Raji (cell line): Measurements from ENCODE around the gene IMMP2L.

Experiments
- POLR2A ChIP-seq: IDR thresholded peaks from 2 replicates; pipeline ENCODE4 v1.6.1; 2011; ENCODE audit warnings: low read depth, low read length, control low read depth; ENCODE audit not compliant: insufficient read depth

Gene IMMP2L

GRCh38 chr7:110909117-110909516 lies 653.2 kb downstream of the IMMP2L start:
- no peak for TF ChIP-seq POLR2A

GRCh38 chr7:110905773-110906566 lies 656.3 kb downstream of the IMMP2L start:
- no peak for TF ChIP-seq POLR2A

DNA sequence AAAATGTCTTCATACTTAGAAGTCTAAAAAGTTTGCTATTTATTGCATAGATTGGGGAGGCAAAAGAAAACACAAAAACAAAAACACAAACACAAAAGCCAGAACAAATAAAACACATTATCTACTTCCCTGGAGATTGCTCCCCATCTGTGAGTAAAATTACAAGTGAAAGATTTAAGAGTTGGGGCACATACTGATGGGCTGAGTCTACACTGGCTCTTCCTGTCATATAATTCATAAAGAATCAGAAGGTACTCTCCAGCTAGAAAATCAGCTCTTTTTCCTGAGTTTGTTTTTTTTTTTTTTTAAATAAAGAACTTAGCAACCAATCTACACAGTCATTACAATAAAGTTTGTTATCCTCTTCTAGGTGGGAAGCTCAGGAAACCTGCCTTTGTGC lies 663.8 kb downstream of the IMMP2L start:
- TF ChIP-seq POLR2A = no peak

DNA sequence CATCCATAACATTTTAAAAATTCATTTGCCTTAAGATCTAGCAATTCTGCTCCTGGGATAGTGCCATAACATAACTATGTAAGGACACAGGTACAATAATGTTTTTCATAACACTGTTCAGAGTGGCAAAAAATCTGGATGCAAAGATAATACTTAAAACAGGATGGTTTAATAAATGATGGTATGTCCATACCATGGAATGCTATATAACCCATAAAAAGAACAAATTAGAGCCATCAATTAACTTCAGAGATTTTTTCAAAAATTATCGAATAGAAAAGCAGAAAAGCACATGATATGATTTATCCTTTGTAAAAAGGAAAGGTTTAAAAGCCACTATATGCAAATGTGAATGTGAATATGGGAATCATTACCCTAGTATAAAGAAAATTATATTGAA lies 664.8 kb downstream of the IMMP2L start:
- TF ChIP-seq POLR2A = no peak

- TF ChIP-seq POLR2A = no peak
Measured at GRCh38 chr7:110894111-110894510, 668.2 kb downstream of the IMMP2L start.

GRCh38 chr7:110891197-110891596 lies 671.1 kb downstream of the IMMP2L start:
- TF ChIP-seq POLR2A = no peak

DNA sequence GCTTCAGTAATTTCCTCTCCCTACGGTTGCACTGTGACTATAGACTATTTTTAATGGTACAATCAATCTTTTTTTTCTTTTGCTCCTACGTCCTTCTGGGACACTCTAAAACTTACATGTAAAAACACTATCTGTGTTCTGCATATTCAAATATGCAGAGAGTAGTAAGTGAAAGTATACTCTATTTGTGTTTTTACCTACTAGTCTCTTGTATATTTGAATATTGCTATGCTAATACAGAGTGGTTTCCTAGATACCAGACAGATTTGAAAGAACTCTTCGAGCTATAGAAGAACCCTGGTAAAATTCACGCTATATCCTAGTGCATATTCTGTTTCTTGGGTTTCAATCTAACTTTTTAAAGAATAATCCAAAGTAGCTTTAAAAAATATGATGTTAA lies 672.2 kb downstream of the IMMP2L start:
- no peak for TF ChIP-seq POLR2A

DNA sequence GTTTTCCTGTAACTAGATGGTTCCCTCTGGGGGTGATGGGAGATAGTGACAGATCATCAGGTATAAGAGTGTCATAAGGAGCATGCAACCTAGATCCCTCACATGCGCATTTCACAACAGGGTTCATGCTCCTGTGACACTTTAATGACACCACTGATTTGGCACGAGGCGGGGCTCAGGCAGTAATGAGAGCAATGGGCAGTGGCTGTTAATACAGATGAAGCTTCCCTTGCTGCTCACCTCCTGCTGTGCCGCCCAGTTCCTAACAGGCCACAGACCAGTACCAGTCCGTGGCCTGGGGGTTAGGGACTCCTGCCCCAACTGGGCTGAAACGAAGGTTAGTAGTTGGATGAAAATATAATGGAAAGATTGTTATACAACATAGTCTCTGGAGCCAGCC lies 673.0 kb downstream of the IMMP2L start:
- TF ChIP-seq POLR2A = no peak

- no peak for TF ChIP-seq POLR2A
Measured at GRCh38 chr7:110888641-110889040, 673.7 kb downstream of the IMMP2L start.

- no peak for TF ChIP-seq POLR2A
Measured at GRCh38 chr7:110885474-110885873, 676.8 kb downstream of the IMMP2L start.

- TF ChIP-seq POLR2A = no peak
Measured at GRCh38 chr7:110881721-110882120, 680.6 kb downstream of the IMMP2L start.

GRCh38 chr7:110880971-110881370 lies 681.3 kb downstream of the IMMP2L start:
- no peak for TF ChIP-seq POLR2A

GRCh38 chr7:110877016-110877415 lies 685.3 kb downstream of the IMMP2L start:
- no peak for TF ChIP-seq POLR2A

- no peak for TF ChIP-seq POLR2A
Measured at GRCh38 chr7:110875346-110875745, 686.9 kb downstream of the IMMP2L start.

DNA sequence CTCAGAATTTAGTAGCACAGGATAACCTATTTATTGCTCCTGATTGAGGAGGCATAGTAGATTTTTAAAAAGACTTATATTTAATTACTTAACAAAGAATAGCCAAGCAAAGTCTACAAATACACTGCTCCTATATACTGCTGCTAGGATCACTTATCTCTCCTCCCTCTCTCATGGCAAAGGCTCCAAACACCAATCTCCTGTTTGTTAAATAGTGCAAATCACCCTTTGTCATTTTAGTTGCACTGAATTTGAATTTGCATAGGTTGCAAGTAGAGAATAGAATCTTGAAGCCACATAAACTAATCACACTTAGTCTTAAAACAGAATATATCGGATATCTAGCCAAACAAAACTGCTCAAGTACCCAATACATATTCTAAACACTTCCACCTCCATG lies 690.4 kb downstream of the IMMP2L start:
- no peak for TF ChIP-seq POLR2A

DNA sequence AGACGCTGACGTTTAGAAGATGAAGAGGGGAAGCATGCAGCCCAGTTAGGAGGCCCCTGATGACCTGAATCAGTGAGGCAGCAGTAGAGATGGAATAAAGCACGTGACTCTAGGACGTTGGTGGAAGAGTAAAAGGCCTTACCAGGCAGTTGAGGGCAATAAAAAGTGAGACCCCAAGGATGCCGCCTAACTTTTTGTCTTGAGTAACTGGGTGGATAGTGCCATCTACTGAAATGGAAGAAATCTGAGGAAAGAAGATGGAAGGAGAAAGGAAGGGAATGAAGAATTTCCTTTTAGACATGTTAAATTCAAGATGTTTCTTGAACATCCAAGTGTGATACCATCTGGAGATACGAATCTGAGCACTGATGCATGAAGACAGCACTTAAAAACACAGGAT lies 691.4 kb downstream of the IMMP2L start:
- no peak for TF ChIP-seq POLR2A

DNA sequence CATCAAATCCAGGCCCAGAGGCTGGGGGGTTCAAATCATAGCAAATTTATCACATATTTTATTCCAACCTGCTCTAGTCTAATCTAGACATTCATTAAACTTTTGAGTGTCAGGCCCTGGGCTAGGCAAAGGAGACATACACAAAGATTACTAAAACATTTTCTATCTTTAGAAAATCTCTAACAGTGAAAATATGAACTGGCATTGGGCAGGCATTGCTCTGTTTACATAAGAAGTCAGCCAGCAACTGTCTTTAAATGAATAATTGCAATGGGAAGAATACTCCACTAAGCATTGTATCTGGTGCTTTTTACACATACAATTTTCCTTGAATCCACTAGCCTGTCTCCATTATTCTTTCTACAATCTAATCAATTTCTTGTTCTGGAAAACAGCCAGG lies 693.8 kb downstream of the IMMP2L start:
- TF ChIP-seq POLR2A = no peak
